Measurements from ENCODE around the gene RXYLT1.

RXYLT1 gene

GRCh38 chr12:63795944-63796343 is 16.2 kb downstream of the RXYLT1 start:
- H3K27me3 ChIP-seq (ENCODE audit: control insufficient read depth in 2 of 2, insufficient read depth in 2 of 2, low read length in 2 of 2): no peaks in the 10 kb centered on the region
- H3K27ac ChIP-seq (ENCODE audit: low read depth in 2 of 2, low read length in 2 of 2): no peak overlapping the region
- H3K4me1 ChIP-seq (ENCODE audit: control insufficient read depth in 2 of 2, insufficient read depth in 2 of 2, low read length in 2 of 2): no peaks in the 10 kb centered on the region
- H3K4me3 ChIP-seq (ENCODE audit: low read length in 2 of 2): no peak overlapping the region
- peaks cover 0 to 5% of the 10 kb centered on the region in 2 donors for H3K36me3 ChIP-seq (ENCODE audit: control insufficient read depth in 2 of 2, insufficient read depth in 2 of 2, low read length in 2 of 2)
- no peaks in the 10 kb centered on the region for H3K9me3 ChIP-seq (ENCODE audit: control insufficient read depth in 2 of 2, low read length in 2 of 2)
- no peak overlapping the region for H3K9ac ChIP-seq (ENCODE audit: low read depth in 1 of 2, low read length in 2 of 2)

GRCh38 chr12:63802012-63802608 is 22.4 kb downstream of the RXYLT1 start:
- Histone ChIP-seq H3K27ac (ENCODE audit: low read depth in 2 of 2, low read length in 2 of 2) (no peak overlapping the region), H3K36me3 (ENCODE audit: control insufficient read depth in 2 of 2, insufficient read depth in 2 of 2, low read length in 2 of 2) (peaks cover 0 to under 1% of the 10 kb centered on the region in 2 donors), H3K9me3 (ENCODE audit: control insufficient read depth in 2 of 2, low read length in 2 of 2) (no peaks in the 10 kb centered on the region), H3K4me3 (ENCODE audit: low read length in 2 of 2) (no peak overlapping the region), H3K9ac (ENCODE audit: low read depth in 1 of 2, low read length in 2 of 2) (no peak overlapping the region), H3K4me1 (ENCODE audit: control insufficient read depth in 2 of 2, insufficient read depth in 2 of 2, low read length in 2 of 2) (peaks cover 3 to 13% of the 10 kb centered on the region in 2 donors), H3K27me3 (ENCODE audit: control insufficient read depth in 2 of 2, insufficient read depth in 2 of 2, low read length in 2 of 2) (no peaks in the 10 kb centered on the region)

DNA sequence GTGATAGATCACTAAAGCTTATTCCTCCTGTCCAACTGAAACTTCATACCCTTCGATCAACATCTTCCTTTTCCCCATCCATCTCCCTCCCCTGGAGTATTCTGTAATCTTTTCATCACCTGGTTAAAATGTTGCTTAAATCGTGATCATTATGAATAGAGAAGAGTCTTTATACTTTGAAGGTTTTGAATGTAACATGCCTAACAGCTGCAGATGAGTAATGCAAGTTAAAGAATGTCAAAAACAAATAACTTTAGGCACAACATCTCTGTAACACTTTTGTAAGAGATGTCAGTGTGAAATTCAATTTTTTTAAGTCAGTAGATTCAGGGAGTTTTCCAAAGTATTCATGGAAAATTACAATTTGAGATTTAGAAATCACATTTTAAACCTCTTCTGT is 25.0 kb downstream of the RXYLT1 start:
- peaks cover 2 to 11% of the 10 kb centered on the region in 2 donors for H3K36me3 ChIP-seq (ENCODE audit: control insufficient read depth in 2 of 2, insufficient read depth in 2 of 2, low read length in 2 of 2)
- H3K27me3 ChIP-seq (ENCODE audit: control insufficient read depth in 2 of 2, insufficient read depth in 2 of 2, low read length in 2 of 2): no peaks in the 10 kb centered on the region
- no peak overlapping the region for H3K4me3 ChIP-seq (ENCODE audit: low read length in 2 of 2)
- peaks cover 3 to 13% of the 10 kb centered on the region in 2 donors for H3K4me1 ChIP-seq (ENCODE audit: control insufficient read depth in 2 of 2, insufficient read depth in 2 of 2, low read length in 2 of 2)
- H3K27ac ChIP-seq (ENCODE audit: low read depth in 2 of 2, low read length in 2 of 2): no peak overlapping the region
- no peak overlapping the region for H3K9ac ChIP-seq (ENCODE audit: low read depth in 1 of 2, low read length in 2 of 2)
- H3K9me3 ChIP-seq (ENCODE audit: control insufficient read depth in 2 of 2, low read length in 2 of 2): no peaks in the 10 kb centered on the region

DNA sequence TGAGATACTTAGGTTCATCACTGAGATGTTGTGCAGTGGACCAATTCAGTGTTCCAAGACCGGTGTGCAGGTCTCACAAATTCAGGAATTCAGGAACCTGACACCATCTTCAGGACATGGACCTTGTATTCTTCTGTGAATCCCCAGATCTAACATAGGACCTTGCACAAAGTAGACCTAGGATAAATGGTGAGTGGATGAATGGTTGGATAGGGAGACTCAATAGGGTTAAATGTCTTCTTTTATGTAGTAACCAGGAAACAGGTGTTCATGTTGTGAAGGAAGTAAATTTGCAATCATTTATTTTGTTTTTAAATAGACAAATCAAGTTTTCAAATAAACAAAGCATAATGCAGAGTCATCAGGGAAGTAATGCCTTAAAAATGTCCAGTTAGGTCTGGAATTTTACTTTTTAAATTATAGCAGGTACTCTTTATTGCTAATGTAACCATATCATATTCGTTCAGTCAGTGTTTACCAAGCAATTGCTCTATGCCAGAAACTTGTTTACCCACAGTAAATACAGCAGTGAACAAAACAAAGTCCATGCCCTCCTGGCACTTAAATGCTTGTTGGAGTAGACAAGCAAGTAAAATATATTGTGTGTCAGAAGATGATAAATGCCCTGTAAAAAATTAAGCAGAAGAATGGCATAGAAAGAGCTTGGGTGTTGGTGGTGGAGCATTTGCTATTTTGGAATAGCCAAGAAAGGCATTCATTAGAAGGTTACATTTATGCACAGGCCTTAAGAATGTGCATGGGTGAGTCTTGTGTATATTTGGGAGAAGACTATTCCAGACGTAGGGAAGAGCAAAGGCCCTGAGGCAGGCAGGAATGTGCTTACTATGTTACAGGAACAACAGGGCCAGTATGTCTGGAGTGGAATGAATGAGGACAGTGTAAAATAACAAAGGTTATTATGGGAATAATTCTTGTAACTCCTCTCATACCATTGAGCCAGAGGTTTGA is 26.3 kb downstream of the RXYLT1 start:
- H3K27me3 ChIP-seq (ENCODE audit: control insufficient read depth in 2 of 2, insufficient read depth in 2 of 2, low read length in 2 of 2): no peaks in the 10 kb centered on the region
- no peak overlapping the region for H3K9ac ChIP-seq (ENCODE audit: low read depth in 1 of 2, low read length in 2 of 2)
- no peak overlapping the region for H3K4me3 ChIP-seq (ENCODE audit: low read length in 2 of 2)
- peak overlapping the region; percentile 26 to 47 for H3K27ac ChIP-seq (ENCODE audit: low read depth in 2 of 2, low read length in 2 of 2)
- no peaks in the 10 kb centered on the region for H3K9me3 ChIP-seq (ENCODE audit: control insufficient read depth in 2 of 2, low read length in 2 of 2)
- peaks cover 3 to 13% of the 10 kb centered on the region in 2 donors for H3K4me1 ChIP-seq (ENCODE audit: control insufficient read depth in 2 of 2, insufficient read depth in 2 of 2, low read length in 2 of 2)
- H3K36me3 ChIP-seq (ENCODE audit: control insufficient read depth in 2 of 2, insufficient read depth in 2 of 2, low read length in 2 of 2): peaks cover 2 to 11% of the 10 kb centered on the region in 2 donors

- Histone ChIP-seq H3K36me3 (ENCODE audit: control insufficient read depth in 2 of 2, insufficient read depth in 2 of 2, low read length in 2 of 2) (peaks cover 2 to 11% of the 10 kb centered on the region in 2 donors), H3K4me1 (ENCODE audit: control insufficient read depth in 2 of 2, insufficient read depth in 2 of 2, low read length in 2 of 2) (peaks cover 3 to 13% of the 10 kb centered on the region in 2 donors), H3K27ac (ENCODE audit: low read depth in 2 of 2, low read length in 2 of 2) (no peak overlapping the region), H3K27me3 (ENCODE audit: control insufficient read depth in 2 of 2, insufficient read depth in 2 of 2, low read length in 2 of 2) (no peaks in the 10 kb centered on the region), H3K9me3 (ENCODE audit: control insufficient read depth in 2 of 2, low read length in 2 of 2) (no peaks in the 10 kb centered on the region), H3K4me3 (ENCODE audit: low read length in 2 of 2) (no peak overlapping the region), H3K9ac (ENCODE audit: low read depth in 1 of 2, low read length in 2 of 2) (no peak overlapping the region)
Observed at GRCh38 chr12:63808631-63809030, 28.9 kb downstream of the RXYLT1 start.

- H3K27me3 ChIP-seq (ENCODE audit: control insufficient read depth in 2 of 2, insufficient read depth in 2 of 2, low read length in 2 of 2): no peaks in the 10 kb centered on the region
- H3K4me1 ChIP-seq (ENCODE audit: control insufficient read depth in 2 of 2, insufficient read depth in 2 of 2, low read length in 2 of 2): peaks cover 3 to 16% of the 10 kb centered on the region in 2 donors
- H3K36me3 ChIP-seq (ENCODE audit: control insufficient read depth in 2 of 2, insufficient read depth in 2 of 2, low read length in 2 of 2): peaks cover 2 to 11% of the 10 kb centered on the region in 2 donors
Observed at GRCh38 chr12:63809566-63809965, 29.9 kb downstream of the RXYLT1 start.

GRCh38 chr12:63811334-63811733 is 31.6 kb downstream of the RXYLT1 start:
- Histone ChIP-seq H3K9me3 (ENCODE audit: control insufficient read depth in 2 of 2, low read length in 2 of 2) (no peaks in the 10 kb centered on the region), H3K27ac (ENCODE audit: low read depth in 2 of 2, low read length in 2 of 2) (no peak overlapping the region), H3K4me3 (ENCODE audit: low read length in 2 of 2) (no peak overlapping the region), H3K27me3 (ENCODE audit: control insufficient read depth in 2 of 2, insufficient read depth in 2 of 2, low read length in 2 of 2) (no peaks in the 10 kb centered on the region), H3K36me3 (ENCODE audit: control insufficient read depth in 2 of 2, insufficient read depth in 2 of 2, low read length in 2 of 2) (peaks cover 2 to 11% of the 10 kb centered on the region in 2 donors), H3K4me1 (ENCODE audit: control insufficient read depth in 2 of 2, insufficient read depth in 2 of 2, low read length in 2 of 2) (peaks cover 1 to 14% of the 10 kb centered on the region in 2 donors), H3K9ac (ENCODE audit: low read depth in 1 of 2, low read length in 2 of 2) (no peak overlapping the region)

More at GRCh38 chr12:63809566-63809965, 29.9 kb downstream of the RXYLT1 start:
- Histone ChIP-seq H3K9ac (ENCODE audit: low read depth in 1 of 2, low read length in 2 of 2) (no peak overlapping the region), H3K9me3 (ENCODE audit: control insufficient read depth in 2 of 2, low read length in 2 of 2) (no peaks in the 10 kb centered on the region), H3K27ac (ENCODE audit: low read depth in 2 of 2, low read length in 2 of 2) (no peak overlapping the region), H3K4me3 (ENCODE audit: low read length in 2 of 2) (no peak overlapping the region)

- Histone ChIP-seq H3K27ac (ENCODE audit: low read depth in 2 of 2, low read length in 2 of 2) (no peak overlapping the region), H3K4me1 (ENCODE audit: control insufficient read depth in 2 of 2, insufficient read depth in 2 of 2, low read length in 2 of 2) (peaks cover 0 to 9% of the 10 kb centered on the region in 2 donors), H3K36me3 (ENCODE audit: control insufficient read depth in 2 of 2, insufficient read depth in 2 of 2, low read length in 2 of 2) (peaks cover 2 to 11% of the 10 kb centered on the region in 2 donors), H3K9me3 (ENCODE audit: control insufficient read depth in 2 of 2, low read length in 2 of 2) (no peaks in the 10 kb centered on the region), H3K9ac (ENCODE audit: low read depth in 1 of 2, low read length in 2 of 2) (no peak overlapping the region), H3K27me3 (ENCODE audit: control insufficient read depth in 2 of 2, insufficient read depth in 2 of 2, low read length in 2 of 2) (no peaks in the 10 kb centered on the region), H3K4me3 (ENCODE audit: low read length in 2 of 2) (no peak overlapping the region)
Observed at GRCh38 chr12:63811755-63812154, 32.0 kb downstream of the RXYLT1 start.

GRCh38 chr12:63814146-63814772 is 34.5 kb downstream of the RXYLT1 start:
- Histone ChIP-seq H3K4me1 (ENCODE audit: control insufficient read depth in 2 of 2, insufficient read depth in 2 of 2, low read length in 2 of 2) (peaks cover 0 to 7% of the 10 kb centered on the region in 2 donors), H3K27ac (ENCODE audit: low read depth in 2 of 2, low read length in 2 of 2) (no peak overlapping the region), H3K9me3 (ENCODE audit: control insufficient read depth in 2 of 2, low read length in 2 of 2) (no peaks in the 10 kb centered on the region), H3K9ac (ENCODE audit: low read depth in 1 of 2, low read length in 2 of 2) (no peak overlapping the region), H3K4me3 (ENCODE audit: low read length in 2 of 2) (peak overlapping the region in 1 of 2 donors; percentile 16), H3K36me3 (ENCODE audit: control insufficient read depth in 2 of 2, insufficient read depth in 2 of 2, low read length in 2 of 2) (no peaks in the 10 kb centered on the region), H3K27me3 (ENCODE audit: control insufficient read depth in 2 of 2, insufficient read depth in 2 of 2, low read length in 2 of 2) (no peaks in the 10 kb centered on the region)

- no peaks in the 10 kb centered on the region for H3K9me3 ChIP-seq (ENCODE audit: control insufficient read depth in 2 of 2, low read length in 2 of 2)
- H3K27ac ChIP-seq (ENCODE audit: low read depth in 2 of 2, low read length in 2 of 2): peak overlapping the region; percentile 9 to 20
- H3K27me3 ChIP-seq (ENCODE audit: control insufficient read depth in 2 of 2, insufficient read depth in 2 of 2, low read length in 2 of 2): no peaks in the 10 kb centered on the region
- no peak overlapping the region for H3K9ac ChIP-seq (ENCODE audit: low read depth in 1 of 2, low read length in 2 of 2)
- H3K36me3 ChIP-seq (ENCODE audit: control insufficient read depth in 2 of 2, insufficient read depth in 2 of 2, low read length in 2 of 2): no peaks in the 10 kb centered on the region
- no peak overlapping the region for H3K4me3 ChIP-seq (ENCODE audit: low read length in 2 of 2)
- H3K4me1 ChIP-seq (ENCODE audit: control insufficient read depth in 2 of 2, insufficient read depth in 2 of 2, low read length in 2 of 2): peaks cover 0 to 7% of the 10 kb centered on the region in 2 donors
Observed at GRCh38 chr12:63815482-63815852, 35.8 kb downstream of the RXYLT1 start.

All from mucosa of rectum (tissue), 2 donors.